ACC112 (cell line): ENCODE measurements around the gene ALX4.

ENCODE experiments used
- H2AFZ ChIP-seq: fragments of 200-600 bp; sonication (generic); one replicate; pipeline ENCODE4 v1.6.0; 2017; ENCODE audit warnings: antibody characterized with exemption, low read length; ENCODE audit not compliant: unreplicated experiment
- H3K27ac ChIP-seq: fragments of 200-600 bp; sonication (generic); 2 replicates; pipeline ENCODE4 v1.5.1; 2014; ENCODE audit warnings: low read depth, mild to moderate bottlenecking, antibody characterized with exemption, low read length, moderate library complexity
- H3K27me3 ChIP-seq: fragments of 200-600 bp; sonication (generic); 2 replicates; pipeline ENCODE4 v1.6.1; 2014; ENCODE audit warnings: mild to moderate bottlenecking, antibody characterized with exemption, low read length, moderate library complexity, mixed read lengths; ENCODE audit not compliant: insufficient read depth
- H3K36me3 ChIP-seq: fragments of 200-600 bp; sonication (generic); 2 replicates; pipeline ENCODE4 v1.6.1; 2016; ENCODE audit warnings: mild to moderate bottlenecking, antibody characterized with exemption, low read length, moderate library complexity, mixed read lengths; ENCODE audit not compliant: insufficient read depth
- H3K4me1 ChIP-seq: fragments of 200-600 bp; sonication (generic); one replicate; pipeline ENCODE4 v1.6.1; 2016; ENCODE audit warnings: low read length, mixed read lengths; ENCODE audit not compliant: insufficient read depth, unreplicated experiment, control insufficient read depth
- H3K4me3 ChIP-seq: fragments of 200-600 bp; sonication (generic); 2 replicates; pipeline ENCODE4 v1.5.1; 2014; ENCODE audit warnings: mild to moderate bottlenecking, low read depth, low read length
- H3K79me2 ChIP-seq: fragments of 200-600 bp; sonication (generic); one replicate; pipeline ENCODE4 v1.6.0; 2016; ENCODE audit warnings: low read length; ENCODE audit not compliant: control insufficient read depth, unreplicated experiment, insufficient read depth

The ALX4 gene

GRCh38 chr11:44309478-44310205 is at the start of gene ALX4:
TSS of gene ALX4 (minus strand) at chr11:44310139. CDS start at chr11:44310062, 77 bp downstream.
- peaks cover 92% of the 10 kb centered on the region for H3K27me3 ChIP-seq
- H2AFZ ChIP-seq, result peak within 1 kb of the TSS; percentile 3

GRCh38 chr11:44359162-44359561 is 49.2 kb upstream of the ALX4 start:
- H3K4me3 ChIP-seq, result no peak overlapping the region
- H3K4me1 ChIP-seq, result no peaks in the 10 kb centered on the region
- peaks cover 61% of the 10 kb centered on the region for H3K27me3 ChIP-seq
- no peak overlapping the region for H2AFZ ChIP-seq
- H3K79me2 ChIP-seq, result no peaks in the 10 kb centered on the region
- H3K27ac ChIP-seq, result no peak overlapping the region
- H3K36me3 ChIP-seq, result no peaks in the 10 kb centered on the region

More at GRCh38 chr11:44309478-44310205, at the start of gene ALX4:
- no peaks in the 10 kb centered on the region for H3K79me2 ChIP-seq
- no peaks in the 10 kb centered on the region for H3K36me3 ChIP-seq
- peaks cover 7% of the 10 kb centered on the region for H3K4me1 ChIP-seq
- H3K27ac ChIP-seq, result no peak within 1 kb of the TSS
- H3K4me3 ChIP-seq, result peak within 1 kb of the TSS; percentile 76

GRCh38 chr11:44358713-44359112 is 48.8 kb upstream of the ALX4 start:
- H3K4me3 ChIP-seq, result no peak overlapping the region
- no peak overlapping the region for H3K27ac ChIP-seq
- no peaks in the 10 kb centered on the region for H3K4me1 ChIP-seq
- no peak overlapping the region for H2AFZ ChIP-seq
- H3K27me3 ChIP-seq, result peaks cover 57% of the 10 kb centered on the region
- H3K36me3 ChIP-seq, result no peaks in the 10 kb centered on the region
- H3K79me2 ChIP-seq, result no peaks in the 10 kb centered on the region

GRCh38 chr11:44357711-44358110 is 47.8 kb upstream of the ALX4 start:
- H2AFZ ChIP-seq, result no peak overlapping the region
- peaks cover 50% of the 10 kb centered on the region for H3K27me3 ChIP-seq
- no peaks in the 10 kb centered on the region for H3K4me1 ChIP-seq
- H3K27ac ChIP-seq, result no peak overlapping the region
- H3K4me3 ChIP-seq, result no peak overlapping the region
- no peaks in the 10 kb centered on the region for H3K79me2 ChIP-seq
- H3K36me3 ChIP-seq, result no peaks in the 10 kb centered on the region

GRCh38 chr11:44356351-44356750 is 46.4 kb upstream of the ALX4 start:
- Histone ChIP-seq H3K79me2 (no peaks in the 10 kb centered on the region), H3K27me3 (peaks cover 41% of the 10 kb centered on the region), H3K4me1 (no peaks in the 10 kb centered on the region), H2AFZ (no peak overlapping the region), H3K27ac (no peak overlapping the region), H3K36me3 (no peaks in the 10 kb centered on the region), H3K4me3 (no peak overlapping the region)

GRCh38 chr11:44351898-44352498 is 42.1 kb upstream of the ALX4 start:
- H3K27ac ChIP-seq, result no peak overlapping the region

GRCh38 chr11:44351006-44351660 is 41.2 kb upstream of the ALX4 start:
- Histone ChIP-seq H3K27ac (no peak overlapping the region), H3K27me3 (peaks cover 55% of the 10 kb centered on the region), H3K4me3 (no peak overlapping the region), H2AFZ (no peak overlapping the region), H3K4me1 (no peaks in the 10 kb centered on the region), H3K36me3 (no peaks in the 10 kb centered on the region), H3K79me2 (no peaks in the 10 kb centered on the region)

More at GRCh38 chr11:44351898-44352498, 42.1 kb upstream of the ALX4 start:
- Histone ChIP-seq H3K4me1 (no peaks in the 10 kb centered on the region), H3K79me2 (no peaks in the 10 kb centered on the region), H3K36me3 (no peaks in the 10 kb centered on the region), H2AFZ (no peak overlapping the region), H3K4me3 (no peak overlapping the region), H3K27me3 (peaks cover 50% of the 10 kb centered on the region)

GRCh38 chr11:44349328-44349727 is 39.4 kb upstream of the ALX4 start:
- Histone ChIP-seq H3K4me1 (no peaks in the 10 kb centered on the region), H3K4me3 (no peak overlapping the region), H2AFZ (no peak overlapping the region), H3K27ac (no peak overlapping the region), H3K79me2 (no peaks in the 10 kb centered on the region), H3K27me3 (peaks cover 73% of the 10 kb centered on the region), H3K36me3 (no peaks in the 10 kb centered on the region)

GRCh38 chr11:44348721-44349120 is 38.8 kb upstream of the ALX4 start:
- Histone ChIP-seq H3K4me1 (no peaks in the 10 kb centered on the region), H3K27me3 (peaks cover 79% of the 10 kb centered on the region), H3K4me3 (no peak overlapping the region), H2AFZ (no peak overlapping the region), H3K79me2 (no peaks in the 10 kb centered on the region), H3K27ac (no peak overlapping the region), H3K36me3 (no peaks in the 10 kb centered on the region)

GRCh38 chr11:44348114-44348513 is 38.2 kb upstream of the ALX4 start:
- Histone ChIP-seq H2AFZ (no peak overlapping the region), H3K36me3 (no peaks in the 10 kb centered on the region), H3K4me1 (no peaks in the 10 kb centered on the region), H3K27me3 (peaks cover 83% of the 10 kb centered on the region), H3K27ac (no peak overlapping the region), H3K79me2 (no peaks in the 10 kb centered on the region), H3K4me3 (no peak overlapping the region)
